Peyer's patch (tissue), 4 donors: ENCODE measurements around the gene LNX2. TPM values are rescaled to one million over a fixed set of nuclear protein-coding genes. Genes with fewer than 3 reads are reported as not detected.
"Not testable (repeated sequence)": the region's sequence is repeated elsewhere in the genome, so short reads cannot be mapped to it uniquely, and the experiment has no call there.

Source experiments
- DNase-seq, 3 donors: peaks; one replicate each; pipeline ENCODE4 v3.0.0-alpha.2; 2017 to 2019
- H3K27ac ChIP-seq, 4 donors: fragments of 200-600 bp; sonication (generic); one replicate each; pipeline ENCODE4 v1.5.1; 2016 to 2019
- H3K27me3 ChIP-seq, 2 donors: fragments of 200-600 bp; sonication (generic); one replicate each; pipeline ENCODE4 v1.5.1; 2019
- H3K36me3 ChIP-seq, 3 donors: fragments of 200-600 bp; sonication (generic); one replicate each; pipeline ENCODE4 v1.5.1; 2016 to 2019
- H3K4me1 ChIP-seq, 4 donors: fragments of 200-600 bp; sonication (generic); one replicate each; pipeline ENCODE4 v1.5.1; 2016 to 2019
- H3K4me3 ChIP-seq, 4 donors: fragments of 200-600 bp; sonication (generic); 1 replicate in 3 of 4; 2 replicates in 1 of 4; pipeline ENCODE4 v1.5.1; 2016 to 2019; ENCODE audit warnings: mild to moderate bottlenecking in 1 of 4
- H3K9me3 ChIP-seq, 4 donors: fragments of 200-600 bp; sonication (generic); one replicate each; pipeline ENCODE4 v1.5.1; 2016 to 2019; ENCODE audit warnings: mild to moderate bottlenecking in 1 of 4
- CTCF ChIP-seq, 6 experiments: fragments of 450-650 bp in 4 of 6; fragments of 200-600 bp in 2 of 6; sonication (generic) in 1 of 6; IDR thresholded peaks; one replicate each; pipeline ENCODE4 v1.5.1; 2017 to 2019; ENCODE audit warnings: antibody characterized with exemption in 6 of 6, mild to moderate bottlenecking in 3 of 6, moderate library complexity in 1 of 6
- POLR2A ChIP-seq, 2 donors: fragments of 450-650 bp; IDR thresholded peaks; one replicate each; pipeline ENCODE4 v1.5.1; 2017; ENCODE audit warnings: antibody characterized with exemption in 2 of 2, mild to moderate bottlenecking in 2 of 2, moderate library complexity in 2 of 2
- total RNA-seq, 4 donors: library from RNA; depleted of rRNA; stranded (reverse); fragments of >200 nt; gene quantifications; one replicate each; pipeline ENCODE4 v1.1.0, GENCODE V29; 2016

The LNX2 gene
- total RNA-seq, 4 donors from 2014 or later: 12.4 to 39.6 (median 25.6) TPM

DNA sequence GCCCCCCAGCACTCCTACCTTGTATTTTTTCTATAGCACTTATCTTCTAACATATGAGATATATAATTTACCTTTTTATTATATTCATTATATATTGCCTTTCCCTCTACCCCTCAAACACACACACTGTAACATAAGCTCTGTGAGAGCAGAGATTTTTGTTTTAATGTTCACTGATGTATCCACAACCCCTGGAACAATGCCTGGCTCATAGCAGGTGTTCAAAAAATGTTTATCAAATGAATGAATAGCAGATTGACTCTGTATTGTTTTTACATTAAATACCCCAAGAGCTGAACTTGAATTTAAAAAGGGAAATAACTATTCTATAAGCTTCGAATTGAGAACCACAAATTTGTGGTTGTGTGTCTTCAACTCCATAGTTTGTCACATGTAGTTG, 12.3 kb upstream of the LNX2 start:
- TF ChIP-seq CTCF (IDR thresholded peaks at IDR 0.05) (no peak), POLR2A (IDR thresholded peaks at IDR 0.05) (no peak)
- no peaks in the 10 kb centered on the region for H3K36me3 ChIP-seq
- H3K27ac ChIP-seq: no peak overlapping the region
- H3K4me3 ChIP-seq: no peak overlapping the region
- no peaks in the 10 kb centered on the region for H3K9me3 ChIP-seq
- DNase-seq: no peak
- H3K27me3 ChIP-seq: no peaks in the 10 kb centered on the region
- H3K4me1 ChIP-seq: peaks cover 0 to 7% (median 0%) of the 10 kb centered on the region in 4 donors

DNA sequence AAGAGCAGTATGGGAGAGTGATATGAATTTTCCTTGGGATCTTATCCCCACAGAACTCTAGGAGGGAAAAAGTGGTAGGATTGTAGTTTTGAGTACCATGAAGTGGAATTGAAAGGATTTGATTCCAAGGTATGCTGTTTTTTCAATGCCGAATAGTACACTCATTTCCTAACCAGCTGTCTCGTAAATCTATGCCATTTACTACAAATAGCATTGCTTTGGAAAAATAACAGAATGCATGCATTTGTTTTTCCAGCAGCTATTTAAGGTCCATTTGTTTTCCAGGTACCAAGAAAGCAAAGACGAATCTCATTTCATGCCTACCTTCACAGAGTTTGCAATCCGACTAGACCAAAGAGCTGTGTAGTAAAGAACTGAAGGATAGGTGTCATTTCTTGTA, 11.9 kb upstream of the LNX2 start:
- H3K4me1 ChIP-seq: peaks cover 0 to 7% (median 0%) of the 10 kb centered on the region in 4 donors
- TF ChIP-seq CTCF (IDR thresholded peaks at IDR 0.05): no peak
- no peak for TF ChIP-seq POLR2A (IDR thresholded peaks at IDR 0.05)
- no peak overlapping the region for H3K27ac ChIP-seq

GRCh38 chr13:27631665-27632064, 11.3 kb upstream of the LNX2 start:
- no peaks in the 10 kb centered on the region for H3K27me3 ChIP-seq
- DNase-seq: no peak
- H3K27ac ChIP-seq: no peak overlapping the region
- peaks cover 0 to 4% (median 0%) of the 10 kb centered on the region in 4 donors for H3K4me1 ChIP-seq
- H3K9me3 ChIP-seq: no peaks in the 10 kb centered on the region
- H3K4me3 ChIP-seq: no peak overlapping the region
- no peak for TF ChIP-seq POLR2A (IDR thresholded peaks at IDR 0.05)
- no peak for TF ChIP-seq CTCF (IDR thresholded peaks at IDR 0.05)
- no peaks in the 10 kb centered on the region for H3K36me3 ChIP-seq

More for the DNA sequence above, 11.9 kb upstream of the LNX2 start:
- Histone ChIP-seq H3K27me3 (no peaks in the 10 kb centered on the region), H3K9me3 (no peaks in the 10 kb centered on the region), H3K4me3 (no peak overlapping the region), H3K36me3 (no peaks in the 10 kb centered on the region)
- no peak for DNase-seq

DNA sequence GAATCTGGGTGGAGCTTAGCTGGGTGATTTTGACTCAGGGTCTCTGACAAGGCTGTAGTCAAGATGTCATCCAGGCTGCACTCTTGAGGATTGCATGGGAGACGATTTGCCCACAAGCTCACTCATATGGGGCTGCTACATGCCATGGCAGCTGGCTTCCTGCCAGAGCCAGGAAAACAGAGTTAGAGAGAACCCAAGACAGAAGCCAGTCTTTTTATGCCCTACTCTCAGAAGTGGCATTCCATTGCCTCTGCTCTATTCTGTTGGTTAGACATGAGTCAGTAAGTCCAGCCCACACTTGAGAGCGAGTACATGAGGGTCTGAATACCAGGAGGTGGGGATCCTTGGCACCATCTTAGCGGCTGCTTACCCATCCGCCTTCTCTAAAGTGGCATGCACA, 10.8 kb upstream of the LNX2 start:
- no peaks in the 10 kb centered on the region for H3K27me3 ChIP-seq
- H3K4me1 ChIP-seq: no peaks in the 10 kb centered on the region
- H3K9me3 ChIP-seq: no peaks in the 10 kb centered on the region
- H3K27ac ChIP-seq: no peak overlapping the region
- no peak overlapping the region for H3K4me3 ChIP-seq
- DNase-seq: no peak
- H3K36me3 ChIP-seq: no peaks in the 10 kb centered on the region
- TF ChIP-seq POLR2A (IDR thresholded peaks at IDR 0.05) (no peak), CTCF (IDR thresholded peaks at IDR 0.05) (no peak)

GRCh38 chr13:27628766-27629165, 8.4 kb upstream of the LNX2 start:
- H3K4me3 ChIP-seq, H3K4me1 ChIP-seq, H3K36me3 ChIP-seq, H3K27me3 ChIP-seq, H3K27ac ChIP-seq, DNase-seq, H3K9me3 ChIP-seq: not testable (repeated sequence)

- Histone ChIP-seq H3K36me3 (no peaks in the 10 kb centered on the region), H3K27ac (no peak overlapping the region), H3K27me3 (no peaks in the 10 kb centered on the region), H3K4me3 (no peak overlapping the region), H3K9me3 (no peaks in the 10 kb centered on the region), H3K4me1 (peaks cover 0 to 4% (median 0%) of the 10 kb centered on the region in 4 donors)
- TF ChIP-seq CTCF (IDR thresholded peaks at IDR 0.05): no peak
- TF ChIP-seq POLR2A (IDR thresholded peaks at IDR 0.05): no peak
- DNase-seq: no peak
These were observed 7.8 kb upstream of the LNX2 start for GRCh38 chr13:27628081-27628480.
